HUES64 (cell line): ENCODE measurements around the gene CAVIN1.
A peak's percentile ranks its signal among the peaks of the same experiment; 100 is the strongest.
"Not testable (repeated sequence)": the region's sequence is repeated elsewhere in the genome, so short reads cannot be mapped to it uniquely, and the experiment has no call there.

Experiments used
- H3K27ac ChIP-seq: 2 replicates; pipeline ENCODE4 v1.7.0; 2013; ENCODE audit warnings: low read depth, low read length, inconsistent platforms
- H3K27me3 ChIP-seq: 2 replicates; pipeline ENCODE4 v1.6.1; 2013; ENCODE audit warnings: mild to moderate bottlenecking, low read length; ENCODE audit not compliant: insufficient read depth
- H3K36me3 ChIP-seq: 2 replicates; pipeline ENCODE4 v1.6.1; 2013; ENCODE audit warnings: mild to moderate bottlenecking, low read length; ENCODE audit not compliant: insufficient read depth
- H3K4me1 ChIP-seq: 2 replicates; pipeline ENCODE4 v1.6.1; 2013; ENCODE audit warnings: mild to moderate bottlenecking, low read length, moderate library complexity; ENCODE audit not compliant: insufficient read depth
- H3K4me3 ChIP-seq: 2 replicates; pipeline ENCODE4 v1.5.1; 2013; ENCODE audit warnings: mild to moderate bottlenecking, low read length, moderate library complexity
- H3K9ac ChIP-seq: 2 replicates; pipeline ENCODE4 v1.6.1; 2013; ENCODE audit warnings: mild to moderate bottlenecking, low read depth, low read length
- H3K9me3 ChIP-seq: 2 replicates; pipeline ENCODE4 v1.6.1; 2013; ENCODE audit warnings: low read depth, low read length; ENCODE audit not compliant: insufficient read depth
- WGBS: fragments of 150-250, 120-280 bp; methylation state at CpG from one replicate; pipeline ENCODE4 v1.1.7; 2013; ENCODE audit warnings: missing lambda C conversion rate; 5-methylcytosine and 5-hydroxymethylcytosine counted together

CAVIN1 gene

DNA sequence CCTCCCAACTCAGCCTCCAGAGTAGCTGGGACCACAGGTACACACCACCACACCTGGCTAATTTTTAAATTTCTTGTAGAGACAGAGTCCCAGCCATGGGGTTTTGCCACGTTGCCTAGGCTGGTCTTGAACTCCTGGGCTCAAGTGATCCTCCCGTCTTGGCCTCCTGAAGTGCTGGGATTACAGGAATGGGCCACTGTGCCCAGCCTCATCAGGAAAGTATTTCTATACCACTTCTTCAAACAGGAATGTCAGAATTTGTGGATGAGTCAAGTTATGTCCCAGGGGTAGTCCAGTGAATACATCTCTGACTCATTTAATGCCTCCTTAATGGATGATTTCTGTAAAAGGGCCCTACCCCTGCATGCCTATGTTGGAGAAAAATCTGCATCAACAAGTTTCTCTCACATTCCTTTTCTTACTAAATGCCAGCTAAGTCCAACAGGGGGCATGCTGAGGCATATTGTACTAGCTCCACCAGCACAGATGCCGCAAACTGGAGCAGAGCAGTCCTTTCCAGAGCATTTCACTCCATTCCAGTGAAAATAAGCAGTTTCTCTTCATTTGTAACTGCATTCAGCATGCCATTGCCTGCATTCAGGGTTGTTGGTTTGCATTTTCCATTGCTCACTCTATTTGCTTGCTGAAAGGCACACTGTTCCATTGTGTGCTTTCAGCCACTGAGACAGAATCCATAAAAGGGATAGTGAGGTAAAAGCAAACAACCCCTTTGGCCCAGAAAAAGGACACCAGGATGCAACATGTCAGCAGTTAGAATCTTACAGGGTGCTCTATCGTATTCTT lies 5.3 kb upstream of the CAVIN1 start:
- H3K9me3 ChIP-seq: no peaks in the 10 kb centered on the region
- WGBS: 74% methylated on average over 4 of the region's 4 CpGs
- H3K27me3 ChIP-seq: no peaks in the 10 kb centered on the region
- H3K4me1 ChIP-seq: peaks cover 17% of the 10 kb centered on the region
- H3K9ac ChIP-seq: no peak overlapping the region
- H3K36me3 ChIP-seq: no peaks in the 10 kb centered on the region
- H3K4me3 ChIP-seq: no peak overlapping the region
- peak overlapping the region; percentile 42; the same call in 1 of the 2 replicates for H3K27ac ChIP-seq

DNA sequence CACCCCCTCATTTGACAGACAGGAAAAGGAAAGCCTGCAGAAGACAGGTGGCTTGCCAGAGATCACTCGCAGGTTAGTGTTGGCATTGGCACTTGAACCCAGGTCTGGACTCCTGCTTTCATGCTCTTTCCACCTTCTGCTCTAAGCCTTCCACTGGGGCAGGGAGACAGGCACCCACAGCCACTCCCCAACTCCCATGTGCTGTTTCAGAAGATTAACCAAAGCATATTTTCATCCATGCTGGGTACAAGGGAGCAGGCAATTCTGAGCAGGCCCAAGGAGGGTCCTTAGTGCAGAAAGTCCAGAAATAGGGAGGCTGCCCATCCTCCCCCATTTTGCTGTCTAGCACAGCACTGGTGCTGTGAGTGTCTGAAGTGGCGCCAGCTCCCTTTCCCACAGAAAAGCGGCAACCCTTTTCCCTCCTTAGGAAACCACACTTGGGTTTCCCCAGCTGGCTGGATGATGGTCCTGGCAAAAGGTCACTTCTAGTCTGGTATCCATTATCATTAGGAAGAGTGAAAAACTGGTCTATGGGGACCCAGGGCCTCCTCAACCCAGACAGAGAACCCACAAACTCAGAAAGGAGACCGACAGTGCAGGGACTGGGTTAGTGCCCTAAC lies 2.0 kb upstream of the CAVIN1 start:
- Histone ChIP-seq H3K4me1 (peaks cover 18% of the 10 kb centered on the region), H3K9me3 (no peaks in the 10 kb centered on the region), H3K9ac (no peak overlapping the region), H3K27me3 (peaks cover 23% of the 10 kb centered on the region), H3K36me3 (no peaks in the 10 kb centered on the region), H3K27ac (no peak overlapping the region), H3K4me3 (no peak overlapping the region)
- WGBS: 83% methylated on average over 4 of the region's 4 CpGs

DNA sequence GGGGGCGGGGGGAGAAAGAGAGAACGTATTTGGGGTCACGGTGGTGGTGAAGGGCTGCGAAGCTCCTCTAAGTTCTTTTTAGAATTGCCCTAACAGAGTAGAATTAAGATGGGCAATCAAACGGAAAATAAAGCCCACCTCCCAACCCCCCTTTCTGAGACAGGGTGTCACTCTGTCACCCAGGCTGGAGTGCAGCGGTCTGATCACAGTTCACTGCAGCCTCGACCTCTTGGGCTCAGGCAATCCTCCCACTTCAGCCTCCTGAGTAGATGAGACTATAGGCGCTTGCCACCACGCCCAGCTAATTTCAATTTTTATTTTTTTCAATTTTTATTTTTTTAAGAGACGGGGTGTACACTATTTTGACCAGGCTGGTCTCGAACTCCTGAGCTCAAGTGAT lies 710 bp upstream of the CAVIN1 start:
- no peaks in the 10 kb centered on the region for H3K9me3 ChIP-seq
- WGBS: 78% methylated on average over 7 of the region's 11 CpGs
- peak overlapping the region; percentile 59; the same call in 1 of the 2 replicates for H3K27ac ChIP-seq
- peak overlapping the region; percentile 79 for H3K4me3 ChIP-seq
- H3K27me3 ChIP-seq: peaks cover 23% of the 10 kb centered on the region
- H3K9ac ChIP-seq: no peak overlapping the region
- no peaks in the 10 kb centered on the region for H3K36me3 ChIP-seq
- H3K4me1 ChIP-seq: peaks cover 22% of the 10 kb centered on the region

DNA sequence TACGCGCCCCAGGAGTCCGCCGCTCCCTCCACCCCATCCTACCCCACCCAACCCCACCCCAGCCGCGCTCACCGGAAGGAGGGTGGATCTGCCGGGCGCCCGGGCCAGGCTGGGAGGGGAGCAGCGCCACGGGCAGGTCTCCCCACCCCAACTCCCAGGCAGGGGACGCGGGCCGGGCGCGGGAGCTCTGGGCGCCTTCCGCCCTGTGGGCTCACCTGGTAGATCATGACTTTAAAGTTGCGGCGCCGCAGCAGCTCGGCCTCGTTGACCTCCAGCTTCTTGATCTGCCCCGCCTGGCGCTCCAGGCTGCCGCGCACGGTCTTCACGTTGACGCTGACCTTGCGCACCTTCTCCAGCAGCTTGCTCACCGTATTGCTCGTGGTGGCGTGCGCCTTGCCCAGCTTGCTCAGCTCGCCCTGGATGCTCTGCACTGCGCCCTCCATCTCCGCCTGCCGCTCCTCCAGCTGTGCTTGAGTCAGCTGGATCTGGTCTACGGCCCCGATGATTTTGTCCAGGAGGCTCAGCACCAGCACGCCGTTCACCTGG lies 571 bp downstream of the CAVIN1 start:
- peak overlapping the region; percentile 38; the same call in 1 of the 2 replicates for H3K27ac ChIP-seq
- peak overlapping the region; percentile 79 for H3K4me3 ChIP-seq
- H3K4me1 ChIP-seq: peaks cover 19% of the 10 kb centered on the region
- peak overlapping the region; percentile 74 for H3K9ac ChIP-seq
- under 1% methylated on average over 42 of the region's 44 CpGs for WGBS
- peaks cover 23% of the 10 kb centered on the region for H3K27me3 ChIP-seq
- H3K9me3 ChIP-seq: no peaks in the 10 kb centered on the region
- H3K36me3 ChIP-seq: no peaks in the 10 kb centered on the region

DNA sequence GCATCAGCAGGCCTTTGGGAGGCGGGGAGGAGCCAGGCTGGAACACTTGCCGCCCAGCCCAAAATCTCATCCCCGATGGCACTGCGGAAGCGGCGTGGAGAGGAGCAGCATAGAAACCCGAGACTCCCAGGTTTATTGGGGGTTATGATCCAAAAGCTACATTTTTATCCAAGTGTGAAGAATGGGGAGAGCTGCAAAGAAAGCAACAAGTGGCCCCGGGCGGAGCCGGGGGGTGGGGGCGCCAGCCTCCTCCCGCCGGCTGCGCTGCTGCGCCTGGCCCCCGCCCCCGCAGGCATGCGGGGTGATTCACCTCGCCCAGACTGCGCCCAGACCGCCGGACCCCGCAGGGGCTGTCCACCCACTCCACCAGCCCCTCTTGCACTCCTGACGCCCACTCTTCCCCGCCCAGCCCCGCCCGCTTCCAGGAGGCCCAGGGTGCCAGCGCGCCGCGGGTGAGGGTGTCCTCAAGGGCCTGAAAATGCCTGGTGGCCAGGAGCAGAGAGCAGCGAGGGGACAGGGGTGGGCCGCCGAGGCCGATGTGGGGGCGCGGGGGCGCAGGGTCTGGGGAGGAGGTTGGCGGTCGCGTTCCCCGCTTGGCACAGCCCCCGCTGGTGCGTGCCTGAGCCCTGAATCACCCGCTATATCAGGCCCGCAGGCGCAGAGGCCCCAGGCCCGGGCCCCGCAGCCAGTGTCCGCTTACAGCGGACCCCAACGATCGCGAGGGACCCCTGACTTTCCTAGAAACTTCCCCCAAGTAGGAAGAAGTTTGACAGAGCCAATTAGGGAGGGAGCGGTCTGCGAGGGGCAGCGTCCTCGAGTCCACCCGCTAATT lies 1.3 kb downstream of the CAVIN1 start:
- Histone ChIP-seq H3K4me1 (peaks cover 19% of the 10 kb centered on the region), H3K9me3 (no peaks in the 10 kb centered on the region), H3K9ac (peak overlapping the region; percentile 70), H3K27me3 (peaks cover 23% of the 10 kb centered on the region), H3K36me3 (no peaks in the 10 kb centered on the region), H3K27ac (no peak overlapping the region), H3K4me3 (peak overlapping the region; percentile 79)
- under 1% methylated on average over 59 of the region's 59 CpGs for WGBS

DNA sequence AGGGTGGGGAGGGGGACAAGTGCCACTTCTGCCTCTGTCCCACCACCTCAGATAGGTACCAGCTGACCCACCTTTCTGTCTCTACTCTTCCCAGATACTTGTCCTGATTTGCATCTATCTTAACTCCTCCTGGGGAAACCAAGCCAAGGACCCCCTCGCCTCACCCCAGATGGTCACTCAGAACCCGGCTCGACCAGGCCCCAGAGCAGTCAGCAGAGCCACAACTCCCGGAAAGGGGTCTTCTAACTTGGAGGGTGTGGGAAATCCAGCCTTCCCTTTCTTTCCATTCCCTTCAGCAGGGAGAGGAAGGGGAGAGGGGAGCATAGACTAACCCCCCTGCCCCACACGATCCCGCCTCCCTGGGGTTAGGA lies 1.9 kb downstream of the CAVIN1 start:
- peak overlapping the region; percentile 79 for H3K4me3 ChIP-seq
- H3K9me3 ChIP-seq: no peaks in the 10 kb centered on the region
- no peaks in the 10 kb centered on the region for H3K36me3 ChIP-seq
- H3K27me3 ChIP-seq: peaks cover 23% of the 10 kb centered on the region
- WGBS: 45% methylated on average over 5 of the region's 6 CpGs
- no peak overlapping the region for H3K27ac ChIP-seq
- peak overlapping the region; percentile 52 for H3K9ac ChIP-seq
- H3K4me1 ChIP-seq: peaks cover 19% of the 10 kb centered on the region

DNA sequence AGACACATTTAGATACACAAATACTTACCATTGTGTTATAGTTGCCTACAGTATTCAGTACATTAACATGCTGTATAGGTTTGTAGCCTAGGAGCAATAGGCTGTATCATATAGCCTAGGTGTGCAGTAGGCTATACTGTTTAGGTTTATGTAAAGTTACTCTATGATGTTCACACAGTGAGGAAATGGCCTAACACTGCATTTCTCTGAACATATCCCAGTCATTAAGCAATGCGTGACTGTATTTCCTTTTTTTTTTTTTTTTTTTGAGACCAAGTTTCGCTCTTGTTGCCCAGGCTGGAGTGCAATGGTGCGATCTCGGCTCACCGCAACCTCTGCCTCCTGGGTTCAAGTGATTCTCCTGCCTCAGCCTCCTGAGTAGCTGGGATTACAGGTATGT lies 5.1 kb downstream of the CAVIN1 start:
- H3K36me3 ChIP-seq, H3K4me3 ChIP-seq, H3K9ac ChIP-seq, H3K9me3 ChIP-seq, H3K27ac ChIP-seq: not testable (repeated sequence)
- peaks cover 23% of the 10 kb centered on the region for H3K27me3 ChIP-seq
- peaks cover 21% of the 10 kb centered on the region for H3K4me1 ChIP-seq
- WGBS: 97% methylated on average over 5 of the region's 5 CpGs

DNA sequence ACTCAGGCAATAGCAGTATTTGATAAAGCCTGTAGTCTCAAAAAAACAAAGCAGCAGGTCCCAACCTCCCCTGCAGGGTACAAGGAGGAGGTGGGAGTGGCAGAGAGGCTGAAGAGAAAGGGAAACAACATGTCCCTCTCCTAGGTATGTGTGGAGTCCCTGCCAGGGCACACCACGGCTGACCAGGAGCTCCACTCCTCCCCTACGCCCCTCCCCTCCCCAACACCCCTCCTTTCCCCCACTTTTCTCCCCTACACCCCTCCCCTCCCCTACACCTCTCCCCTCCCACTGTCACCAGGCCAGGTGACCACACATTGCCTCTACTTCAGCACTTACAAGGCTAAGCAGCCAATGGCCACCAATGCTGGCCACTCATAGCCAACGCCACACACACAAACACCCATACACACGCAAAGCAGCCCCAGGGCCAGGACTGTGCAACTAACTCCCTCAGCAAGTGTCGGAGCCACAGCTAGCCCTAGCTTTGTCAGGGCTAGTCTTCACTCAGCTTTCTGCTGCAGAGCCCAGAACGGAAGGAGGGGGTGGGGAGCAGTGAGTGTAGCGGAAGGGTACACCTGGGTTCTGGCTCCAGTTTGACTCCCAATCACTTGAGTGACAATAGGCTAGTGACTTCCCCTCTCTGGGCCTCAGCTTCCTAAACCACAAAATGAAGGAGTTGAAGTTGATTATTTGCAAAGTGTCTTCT lies 8.2 kb downstream of the CAVIN1 start:
- no peak overlapping the region for H3K9ac ChIP-seq
- 83% methylated on average over 7 of the region's 7 CpGs for WGBS
- no peaks in the 10 kb centered on the region for H3K9me3 ChIP-seq
- H3K27ac ChIP-seq: no peak overlapping the region
- H3K4me1 ChIP-seq: peaks cover 10% of the 10 kb centered on the region
- H3K4me3 ChIP-seq: no peak overlapping the region
- H3K36me3 ChIP-seq: no peaks in the 10 kb centered on the region
- no peaks in the 10 kb centered on the region for H3K27me3 ChIP-seq

DNA sequence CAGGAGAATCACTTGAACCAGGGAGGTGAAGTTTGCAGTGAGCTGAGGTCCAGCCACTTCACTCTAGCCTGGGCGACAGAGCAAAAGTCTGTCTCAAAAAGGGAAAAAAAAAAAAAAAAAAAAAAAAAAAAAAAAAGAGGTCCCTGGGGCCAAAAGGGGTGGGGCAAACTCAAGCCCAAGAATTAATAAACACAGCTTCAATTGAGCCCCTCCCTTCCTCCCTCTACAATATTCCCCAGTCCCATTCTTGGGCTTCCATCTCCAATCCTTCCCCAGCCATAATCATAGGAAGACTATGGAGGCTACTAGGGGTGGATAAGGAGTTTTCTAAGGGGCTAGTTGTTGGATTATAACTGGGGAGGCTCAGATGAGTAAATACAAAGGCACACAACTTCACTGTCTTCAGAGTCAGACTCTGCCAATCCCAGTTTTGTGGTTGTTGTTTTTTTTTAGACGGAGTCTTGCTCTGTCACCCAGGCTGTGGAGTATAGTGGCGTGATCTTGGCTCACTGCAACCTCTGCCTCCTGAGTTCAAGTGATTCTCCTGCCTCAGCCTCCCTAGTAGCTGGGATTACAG lies 9.5 kb downstream of the CAVIN1 start:
- H3K4me3 ChIP-seq: no peak overlapping the region
- H3K9ac ChIP-seq: no peak overlapping the region
- 96% methylated on average over 3 of the region's 3 CpGs for WGBS
- H3K27ac ChIP-seq: no peak overlapping the region
- no peaks in the 10 kb centered on the region for H3K27me3 ChIP-seq
- H3K4me1 ChIP-seq: peaks cover 6% of the 10 kb centered on the region; the same call in 1 of the 2 replicates
- H3K36me3 ChIP-seq: no peaks in the 10 kb centered on the region
- H3K9me3 ChIP-seq: no peaks in the 10 kb centered on the region

DNA sequence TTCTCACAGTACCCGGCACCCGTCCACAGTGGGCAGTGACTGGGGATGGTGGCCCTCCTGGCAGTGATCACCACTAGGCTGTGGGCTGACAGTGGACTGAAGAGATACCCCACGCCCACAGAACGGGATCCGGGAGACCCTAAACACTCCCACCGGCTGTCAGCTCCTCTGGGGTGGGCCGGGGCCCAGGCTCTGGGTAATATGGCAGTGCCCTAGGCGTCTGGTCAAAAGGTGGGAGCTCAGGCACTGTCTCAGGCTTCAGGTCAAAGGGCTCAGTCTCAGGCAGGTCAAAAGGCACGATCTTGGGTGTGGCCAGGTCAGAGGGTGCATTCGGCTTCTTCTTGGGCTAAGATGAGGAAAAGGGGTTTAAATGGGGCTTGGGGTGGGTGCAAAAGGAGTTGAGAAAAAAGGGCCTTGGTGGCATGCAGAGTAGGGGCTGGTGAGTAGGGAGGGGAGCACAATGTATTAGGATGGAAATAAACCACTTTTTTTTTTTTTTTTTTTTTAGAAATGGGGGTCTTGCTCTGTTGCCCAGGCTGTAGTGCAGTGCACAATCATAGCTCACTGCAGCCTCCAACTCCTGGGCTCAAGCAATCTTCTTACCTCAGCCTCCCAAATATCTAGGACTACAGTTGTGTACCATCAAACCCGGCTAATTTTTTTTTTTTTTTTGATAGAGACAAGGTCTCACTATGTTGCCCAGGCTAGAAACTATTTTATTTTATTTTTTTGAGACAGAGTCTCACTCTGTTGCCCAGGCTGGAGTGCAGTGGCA lies 11.0 kb downstream of the CAVIN1 start:
- Histone ChIP-seq H3K27ac (no peak overlapping the region), H3K27me3 (no peaks in the 10 kb centered on the region), H3K4me3 (no peak overlapping the region), H3K9ac (no peak overlapping the region), H3K36me3 (no peaks in the 10 kb centered on the region), H3K9me3 (no peaks in the 10 kb centered on the region), H3K4me1 (peaks cover 12% of the 10 kb centered on the region)
- 95% methylated on average over 10 of the region's 11 CpGs for WGBS
